IMR-90 (cell line): Measurements from ENCODE around the gene RIMBP2. TPM values are rescaled to one million over a fixed set of nuclear protein-coding genes. Genes with fewer than 3 reads are reported as not detected.

ENCODE experiments used
- ATAC-seq: fragments of 200-7000 bp; cut with Tn5 transposase; 2 replicates; pipeline ENCODE4 v1.9.1; 2020; ENCODE audit warnings: low read depth, mild to moderate bottlenecking, moderate library complexity
- BruUV-seq: library from RNA; stranded (reverse); fragments of 400-500 nt; replicated peaks from 2 replicates; lab custom pipeline; 2021; lab: Mats Ljungman, UMichigan
- CTCF ChIA-PET: fragments of 300-600 bp; formaldehyde crosslinking; extraction: SDS; loops from one replicate; lab custom pipeline; 2021; ENCODE audit warnings: antibody characterized with exemption; lab: Yijun Ruan, JAX
- POLR2A ChIA-PET: fragments of 300-600 bp; sonication (Branson Sonifier 250); formaldehyde crosslinking; loops from one replicate; lab custom pipeline; 2022; ENCODE audit warnings: antibody characterized with exemption; ENCODE audit not compliant: unreplicated experiment; lab: Charles Lee
- DNase-seq: peaks from one replicate; pipeline ENCODE4 v3.0.0; 2013
- H2AFZ ChIP-seq: replicated peaks from 2 replicates; pipeline ENCODE3; 2013; ENCODE audit warnings: low read length, mild to moderate bottlenecking; ENCODE audit not compliant: poor library complexity
- H2AK5ac ChIP-seq: 2 replicates; pipeline ENCODE4 v1.6.1; 2013; ENCODE audit warnings: low read depth, low read length, inconsistent platforms
- H2AK9ac ChIP-seq: replicated peaks from 2 replicates; pipeline ENCODE3; 2013; ENCODE audit warnings: mild to moderate bottlenecking, low read depth, low read length, moderate library complexity; ENCODE audit not compliant: poor library complexity
- H2BK120ac ChIP-seq: 2 replicates; pipeline ENCODE4 v1.6.1; 2013; ENCODE audit warnings: low read depth, low read length, inconsistent platforms
- H2BK15ac ChIP-seq: 3 replicates; pipeline ENCODE4 v1.6.1; 2013; ENCODE audit warnings: low read depth, low read length, inconsistent platforms
- H2BK20ac ChIP-seq: 2 replicates; pipeline ENCODE4 v1.6.1; 2013; ENCODE audit warnings: low read depth, mild to moderate bottlenecking, inconsistent platforms, low read length, moderate library complexity
- H2BK5ac ChIP-seq: 2 replicates; pipeline ENCODE4 v1.6.1; 2013; ENCODE audit warnings: mild to moderate bottlenecking, low read depth, low read length, inconsistent platforms; ENCODE audit not compliant: poor library complexity, severe bottlenecking
- H3K14ac ChIP-seq: replicated peaks from 2 replicates; pipeline ENCODE4 v1.6.1; 2013; ENCODE audit warnings: low read depth, low read length, inconsistent platforms
- H3K18ac ChIP-seq: 2 replicates; pipeline ENCODE4 v1.6.1; 2013; ENCODE audit warnings: low read depth, low read length, control low read depth
- H3K23ac ChIP-seq: 2 replicates; pipeline ENCODE4 v1.6.1; 2013; ENCODE audit warnings: low read depth, low read length, inconsistent platforms
- H3K27ac ChIP-seq: 2 replicates; pipeline ENCODE4 v1.5.1; 2013; ENCODE audit warnings: mild to moderate bottlenecking, control low read depth, low read length; ENCODE audit not compliant: insufficient read depth
- H3K27me3 ChIP-seq: 2 replicates; pipeline ENCODE4 v1.6.1; 2013; ENCODE audit warnings: low read length; ENCODE audit not compliant: control insufficient read depth, insufficient read depth
- H3K36me3 ChIP-seq: 2 replicates; pipeline ENCODE4 v1.6.1; 2013; ENCODE audit warnings: low read length, mixed read lengths; ENCODE audit not compliant: control insufficient read depth, insufficient read depth
- H3K4ac ChIP-seq: 2 replicates; pipeline ENCODE4 v1.6.1; 2013; ENCODE audit warnings: low read depth, low read length, inconsistent platforms
- H3K4me1 ChIP-seq: 2 replicates; pipeline ENCODE4 v1.6.1; 2013; ENCODE audit warnings: low read length, mixed read lengths; ENCODE audit not compliant: control insufficient read depth, insufficient read depth
- H3K4me2 ChIP-seq: 2 replicates; pipeline ENCODE4 v1.6.1; 2013; ENCODE audit warnings: low read depth, mild to moderate bottlenecking, control low read depth, low read length, moderate library complexity
- H3K4me3 ChIP-seq: 2 replicates; pipeline ENCODE4 v1.5.1; 2013; ENCODE audit warnings: low read depth, mild to moderate bottlenecking, control low read depth, low read length, moderate library complexity; ENCODE audit not compliant: insufficient read depth
- H3K56ac ChIP-seq: 2 replicates; pipeline ENCODE4 v1.6.1; 2013; ENCODE audit warnings: low read length, inconsistent platforms; ENCODE audit not compliant: insufficient read depth; ENCODE audit errors: extremely low read depth
- H3K79me1 ChIP-seq, 2 experiments: 2 replicates each; pipeline ENCODE4 v1.6.1; 2013; ENCODE audit warnings: low read length in 2 of 2, inconsistent platforms in 1 of 2, low read depth in 1 of 2
- H3K9ac ChIP-seq: 2 replicates; pipeline ENCODE4 v1.6.1; 2013; ENCODE audit warnings: low read depth, low read length, control low read depth
- H3K9me1 ChIP-seq: 2 replicates; pipeline ENCODE4 v1.6.1; 2013; ENCODE audit warnings: low read length, inconsistent platforms; ENCODE audit not compliant: insufficient read depth
- H3K9me3 ChIP-seq: 2 replicates; pipeline ENCODE4 v1.6.1; 2013; ENCODE audit warnings: low read length; ENCODE audit not compliant: control insufficient read depth, insufficient read depth
- H4K20me1 ChIP-seq: 2 replicates; pipeline ENCODE4 v1.6.1; 2013; ENCODE audit warnings: low read length, inconsistent platforms; ENCODE audit not compliant: insufficient read depth
- H4K5ac ChIP-seq: 2 replicates; pipeline ENCODE4 v1.6.1; 2013; ENCODE audit warnings: mild to moderate bottlenecking, low read depth, low read length, control low read depth
- H4K8ac ChIP-seq, 2 experiments: 2 replicates each; pipeline ENCODE4 v1.6.1; 2013; ENCODE audit warnings: low read depth in 2 of 2, low read length in 2 of 2, control low read depth in 1 of 2, inconsistent platforms in 1 of 2
- H4K91ac ChIP-seq: 2 replicates; pipeline ENCODE4 v1.6.1; 2013; ENCODE audit warnings: low read depth, low read length, inconsistent platforms; ENCODE audit not compliant: insufficient read depth
- CEBPB ChIP-seq: IDR thresholded peaks from 2 replicates; pipeline ENCODE4 v1.6.1; 2012; ENCODE audit warnings: low read depth, low read length, improper control_type of control experiment
- CHD1 ChIP-seq: IDR thresholded peaks from 2 replicates; pipeline ENCODE4 v1.6.1; 2012; ENCODE audit warnings: low read depth, low read length, improper control_type of control experiment
- FOS ChIP-seq: fragments of 150-350 bp; IDR thresholded peaks from 2 replicates; pipeline ENCODE4 v1.6.1; 2016; ENCODE audit warnings: low read depth, low read length
- MAFK ChIP-seq: IDR thresholded peaks from 2 replicates; pipeline ENCODE4 v1.6.1; 2012; ENCODE audit warnings: low read depth, low read length, improper control_type of control experiment
- MXI1 ChIP-seq: IDR thresholded peaks from 2 replicates; pipeline ENCODE4 v1.6.1; 2012; ENCODE audit warnings: low read depth, mild to moderate bottlenecking, low read length, moderate library complexity, borderline replicate concordance
- NFE2L2 ChIP-seq: fragments of 150-350 bp; IDR thresholded peaks from 2 replicates; pipeline ENCODE4 v1.6.1; 2016; ENCODE audit warnings: low read depth, mild to moderate bottlenecking, low read length
- POLR2A ChIP-seq: IDR thresholded peaks from 2 replicates; pipeline ENCODE4 v1.6.1; 2012; ENCODE audit warnings: mild to moderate bottlenecking, low read depth, low read length
- RAD21 ChIP-seq: IDR thresholded peaks from 2 replicates; pipeline ENCODE4 v1.6.1; 2012; ENCODE audit warnings: low read length, improper control_type of control experiment
- RCOR1 ChIP-seq: IDR thresholded peaks from 2 replicates; pipeline ENCODE4 v1.6.1; 2012; ENCODE audit warnings: mild to moderate bottlenecking, low read length, improper control_type of control experiment; ENCODE audit not compliant: insufficient replicate concordance
- SMC3 ChIP-seq: fragments of 150-350 bp; IDR thresholded peaks from 2 replicates; pipeline ENCODE4 v1.6.1; 2016; ENCODE audit warnings: low read depth, mild to moderate bottlenecking, antibody characterized with exemption, low read length, moderate library complexity
- WGBS, 2 experiments: methylation state at CpG; one replicate each; pipeline versions ENCODE4 v1.1.5 to v1.1.7; 2013; ENCODE audit warnings: missing lambda C conversion rate in 2 of 2; ENCODE audit not compliant: insufficient read length in 1 of 2; ENCODE audit errors: extremely low coverage in 2 of 2; 5-methylcytosine and 5-hydroxymethylcytosine counted together
- dilution Hi-C: fragments of 300-500 bp; cut with HindIII; formaldehyde crosslinking; loops from one replicate; pipeline ENCODE4 v1.14.3; 2018; ENCODE audit warnings: low sequenced_read_pairs; ENCODE audit not compliant: unreplicated experiment
- in situ Hi-C: fragments of 300-500 bp; cut with MboI; formaldehyde crosslinking; loops from 3 replicates; pipeline ENCODE4 v1.14.3; 2019; ENCODE audit warnings: low sequenced_read_pairs, inconsistent platforms, mixed read lengths
- intact Hi-C: fragments of 100-400 bp; cut with micrococcal nuclease; formaldehyde crosslinking; loops from 2 replicates; pipeline ENCODE4 v1.10.0; 2022
- polyA plus RNA-seq, 3 experiments: library from polyadenylated mRNA; depleted of rRNA; stranded (reverse); fragments of >200 nt; gene quantifications; 2 replicates each; pipeline ENCODE4 v1.2.3, GENCODE V29; 2012; ENCODE audit warnings: low replicate concordance in 1 of 3
- total RNA-seq: library from RNA; depleted of rRNA; stranded (reverse); fragments of >200 nt; gene quantifications from 2 replicates; pipeline ENCODE4 v1.2.3, GENCODE V29; 2012
- TF ChIP-seq, protein P1 (sequence below): fragments of 150-350 bp; IDR thresholded peaks from 2 replicates; pipeline ENCODE4 v1.6.1; 2016; ENCODE audit warnings: low read depth, mild to moderate bottlenecking, low read length, moderate library complexity, borderline replicate concordance
- TF ChIP-seq, protein P2 (sequence below): conservative IDR thresholded peaks from 2 replicates; pipeline ENCODE4 v1.5.1; 2012; ENCODE audit warnings: mild to moderate bottlenecking, low read depth, low read length, improper control_type of control experiment

Gene RIMBP2
- total and polyA plus RNA-seq, 2 of the 4 experiments (the other 2 are of a cell fraction) = not detected

DNA sequence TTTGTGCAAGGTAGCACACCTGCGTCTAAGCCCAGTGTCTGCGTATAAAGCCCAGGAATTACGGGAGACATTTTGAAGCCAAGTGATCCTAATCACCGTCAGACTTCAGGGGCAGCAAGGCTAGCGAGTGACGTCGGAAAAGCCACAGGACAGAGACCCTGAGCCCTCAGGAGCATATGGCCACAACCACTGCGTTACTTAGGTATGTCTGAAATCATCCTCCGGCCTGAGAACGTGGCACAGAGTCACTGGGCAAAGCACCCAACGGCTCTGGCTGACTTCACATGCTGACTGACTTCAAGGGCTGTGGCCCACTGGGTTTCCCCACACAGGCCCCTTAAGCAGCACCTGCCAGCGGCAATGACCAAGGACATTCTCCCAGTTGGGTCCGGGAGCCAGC is 71.5 kb downstream of the RIMBP2 start:
- DNase-seq (no peak), ATAC-seq (no peak)
- H3K4me2 ChIP-seq = no peak overlapping the region
- H3K23ac ChIP-seq = no peak overlapping the region
- no peak overlapping the region for H2BK5ac ChIP-seq
- no peak overlapping the region for H3K4me3 ChIP-seq
- TF ChIP-seq POLR2A (no peak), RCOR1 (no peak), MAFK (no peak), NFE2L2 (no peak), CEBPB (no peak), FOS (no peak), SMC3 (no peak), MXI1 (no peak), RAD21 (no peak), CHD1 (no peak)
- TF ChIP-seq, protein P1, sequence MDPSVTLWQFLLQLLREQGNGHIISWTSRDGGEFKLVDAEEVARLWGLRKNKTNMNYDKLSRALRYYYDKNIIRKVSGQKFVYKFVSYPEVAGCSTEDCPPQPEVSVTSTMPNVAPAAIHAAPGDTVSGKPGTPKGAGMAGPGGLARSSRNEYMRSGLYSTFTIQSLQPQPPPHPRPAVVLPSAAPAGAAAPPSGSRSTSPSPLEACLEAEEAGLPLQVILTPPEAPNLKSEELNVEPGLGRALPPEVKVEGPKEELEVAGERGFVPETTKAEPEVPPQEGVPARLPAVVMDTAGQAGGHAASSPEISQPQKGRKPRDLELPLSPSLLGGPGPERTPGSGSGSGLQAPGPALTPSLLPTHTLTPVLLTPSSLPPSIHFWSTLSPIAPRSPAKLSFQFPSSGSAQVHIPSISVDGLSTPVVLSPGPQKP = no peak
- TF ChIP-seq, protein P2, sequence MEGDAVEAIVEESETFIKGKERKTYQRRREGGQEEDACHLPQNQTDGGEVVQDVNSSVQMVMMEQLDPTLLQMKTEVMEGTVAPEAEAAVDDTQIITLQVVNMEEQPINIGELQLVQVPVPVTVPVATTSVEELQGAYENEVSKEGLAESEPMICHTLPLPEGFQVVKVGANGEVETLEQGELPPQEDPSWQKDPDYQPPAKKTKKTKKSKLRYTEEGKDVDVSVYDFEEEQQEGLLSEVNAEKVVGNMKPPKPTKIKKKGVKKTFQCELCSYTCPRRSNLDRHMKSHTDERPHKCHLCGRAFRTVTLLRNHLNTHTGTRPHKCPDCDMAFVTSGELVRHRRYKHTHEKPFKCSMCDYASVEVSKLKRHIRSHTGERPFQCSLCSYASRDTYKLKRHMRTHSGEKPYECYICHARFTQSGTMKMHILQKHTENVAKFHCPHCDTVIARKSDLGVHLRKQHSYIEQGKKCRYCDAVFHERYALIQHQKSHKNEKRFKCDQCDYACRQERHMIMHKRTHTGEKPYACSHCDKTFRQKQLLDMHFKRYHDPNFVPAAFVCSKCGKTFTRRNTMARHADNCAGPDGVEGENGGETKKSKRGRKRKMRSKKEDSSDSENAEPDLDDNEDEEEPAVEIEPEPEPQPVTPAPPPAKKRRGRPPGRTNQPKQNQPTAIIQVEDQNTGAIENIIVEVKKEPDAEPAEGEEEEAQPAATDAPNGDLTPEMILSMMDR = no peak
- no peaks in the 10 kb centered on the region for H3K36me3 ChIP-seq
- ChIA-PET POLR2A (no interaction called here), CTCF (no interaction called here)
- no peaks in the 10 kb centered on the region for H4K20me1 ChIP-seq
- H3K27ac ChIP-seq = no peak overlapping the region
- no TSS peak for BruUV-seq
- no peak overlapping the region for H4K5ac ChIP-seq
- no peak overlapping the region for H2AK9ac ChIP-seq
- WGBS, 2 experiments = 50% methylated on average over 8 of the region's 13 CpGs; no CpG with 5 or more reads in 1 of the 2 experiments
- intact Hi-C loops (no loop called here), dilution Hi-C loops (no loop called here), in situ Hi-C loops (no loop called here)
- H2BK15ac ChIP-seq = no peak overlapping the region
- H2AFZ ChIP-seq = no peak overlapping the region
- no peak overlapping the region for H3K14ac ChIP-seq
- no peak overlapping the region for H2BK20ac ChIP-seq
- H2BK120ac ChIP-seq = no peak overlapping the region
- no peak overlapping the region for H3K56ac ChIP-seq
- no peak overlapping the region for H3K9ac ChIP-seq
- H3K9me3 ChIP-seq = peaks cover 56% of the 10 kb centered on the region
- no peak overlapping the region for H4K91ac ChIP-seq
- H3K79me1 ChIP-seq = no peaks in the 10 kb centered on the region
- no peaks in the 10 kb centered on the region for H3K27me3 ChIP-seq
- H3K4ac ChIP-seq = no peak overlapping the region
- no peaks in the 10 kb centered on the region for H3K4me1 ChIP-seq
- H3K18ac ChIP-seq = no peak overlapping the region
- no peaks in the 10 kb centered on the region for H3K9me1 ChIP-seq
- no peak overlapping the region for H4K8ac ChIP-seq
- H2AK5ac ChIP-seq = no peak overlapping the region
